ENCODE measurements around the gene NMT1. TPM values are rescaled to one million over a fixed set of nuclear protein-coding genes. Genes with fewer than 3 reads are reported as not detected.

Gene NMT1
- total and polyA plus RNA-seq, 2 of the 13 experiments (the other 11 are each of a cell fraction or from before 2014, with no cell fraction given): 75.7 to 142 TPM

GRCh38 chr17:45143767-45144198 is 82.7 kb downstream of the NMT1 start (continued):
- TF ChIP-seq, protein P1, sequence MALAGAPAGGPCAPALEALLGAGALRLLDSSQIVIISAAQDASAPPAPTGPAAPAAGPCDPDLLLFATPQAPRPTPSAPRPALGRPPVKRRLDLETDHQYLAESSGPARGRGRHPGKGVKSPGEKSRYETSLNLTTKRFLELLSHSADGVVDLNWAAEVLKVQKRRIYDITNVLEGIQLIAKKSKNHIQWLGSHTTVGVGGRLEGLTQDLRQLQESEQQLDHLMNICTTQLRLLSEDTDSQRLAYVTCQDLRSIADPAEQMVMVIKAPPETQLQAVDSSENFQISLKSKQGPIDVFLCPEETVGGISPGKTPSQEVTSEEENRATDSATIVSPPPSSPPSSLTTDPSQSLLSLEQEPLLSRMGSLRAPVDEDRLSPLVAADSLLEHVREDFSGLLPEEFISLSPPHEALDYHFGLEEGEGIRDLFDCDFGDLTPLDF (CRISPR knock-in tag; IDR thresholded peaks at IDR 0.05): no peak
- TF ChIP-seq MTA1 (CRISPR knock-in tag; IDR thresholded peaks at IDR 0.05; ENCODE audit: borderline replicate concordance) (no peak), NFIC (IDR thresholded peaks at IDR 0.05; ENCODE audit: low read length) (no peak), AGO2 (optimal IDR thresholded peaks at IDR 0.05; ENCODE audit: low read depth, low read length) (peak; percentile 92), SSRP1 (CRISPR knock-in tag; IDR thresholded peaks at IDR 0.05) (no peak), HNRNPUL1 (IDR thresholded peaks at IDR 0.05; ENCODE audit: low read depth, low read length) (no peak), AGO1 (IDR thresholded peaks at IDR 0.05; ENCODE audit: low read depth, low read length, poor library complexity, severe bottlenecking) (peak; percentile 67), ZIK1 (CRISPR knock-in tag; IDR thresholded peaks at IDR 0.05; ENCODE audit: borderline replicate concordance, low read depth) (no peak), HNF4A (CRISPR knock-in tag; IDR thresholded peaks at IDR 0.05) (no peak), CENPT (CRISPR knock-in tag; IDR thresholded peaks at IDR 0.05; ENCODE audit: low read depth) (no peak), ZFP36 (IDR thresholded peaks at IDR 0.05; ENCODE audit: borderline replicate concordance, low read depth, low read length, partially characterized antibody) (no peak), PHF5A (CRISPR knock-in tag; IDR thresholded peaks at IDR 0.05; ENCODE audit: low read depth, unreplicated experiment) (no peak), SOX13 (IDR thresholded peaks at IDR 0.05) (no peak), SOX13 (CRISPR knock-in tag; conservative IDR thresholded peaks at IDR 0.05 in 1 of 2, IDR thresholded peaks at IDR 0.05 in 1 of 2) (no peak), IKZF5 (CRISPR knock-in tag; IDR thresholded peaks at IDR 0.05) (no peak), PAF1 (CRISPR knock-in tag; IDR thresholded peaks at IDR 0.05) (no peak), TP53 (CRISPR knock-in tag; conservative IDR thresholded peaks at IDR 0.05) (no peak), NCOA2 (CRISPR knock-in tag; IDR thresholded peaks at IDR 0.05) (no peak), TBX2 (CRISPR knock-in tag; IDR thresholded peaks at IDR 0.05; ENCODE audit: borderline replicate concordance) (no peak), EED (CRISPR knock-in tag; IDR thresholded peaks at IDR 0.05) (no peak), ZSCAN25 (CRISPR knock-in tag; IDR thresholded peaks at IDR 0.05) (no peak), ZFP41 (CRISPR knock-in tag; IDR thresholded peaks at IDR 0.05; ENCODE audit: borderline replicate concordance) (no peak), SIN3A (IDR thresholded peaks at IDR 0.05; ENCODE audit: borderline replicate concordance, low read depth, low read length) (no peak), ZNF839 (CRISPR knock-in tag; IDR thresholded peaks at IDR 0.05; ENCODE audit: borderline replicate concordance) (no peak), MTF2 (CRISPR knock-in tag; IDR thresholded peaks at IDR 0.05; ENCODE audit: borderline replicate concordance) (no peak)
- TF ChIP-seq, protein P2, sequence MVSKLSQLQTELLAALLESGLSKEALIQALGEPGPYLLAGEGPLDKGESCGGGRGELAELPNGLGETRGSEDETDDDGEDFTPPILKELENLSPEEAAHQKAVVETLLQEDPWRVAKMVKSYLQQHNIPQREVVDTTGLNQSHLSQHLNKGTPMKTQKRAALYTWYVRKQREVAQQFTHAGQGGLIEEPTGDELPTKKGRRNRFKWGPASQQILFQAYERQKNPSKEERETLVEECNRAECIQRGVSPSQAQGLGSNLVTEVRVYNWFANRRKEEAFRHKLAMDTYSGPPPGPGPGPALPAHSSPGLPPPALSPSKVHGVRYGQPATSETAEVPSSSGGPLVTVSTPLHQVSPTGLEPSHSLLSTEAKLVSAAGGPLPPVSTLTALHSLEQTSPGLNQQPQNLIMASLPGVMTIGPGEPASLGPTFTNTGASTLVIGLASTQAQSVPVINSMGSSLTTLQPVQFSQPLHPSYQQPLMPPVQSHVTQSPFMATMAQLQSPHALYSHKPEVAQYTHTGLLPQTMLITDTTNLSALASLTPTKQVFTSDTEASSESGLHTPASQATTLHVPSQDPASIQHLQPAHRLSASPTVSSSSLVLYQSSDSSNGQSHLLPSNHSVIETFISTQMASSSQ (IDR thresholded peaks at IDR 0.05; ENCODE audit: low read depth): no peak
- TF ChIP-seq, protein P2 (CRISPR knock-in tag; IDR thresholded peaks at IDR 0.05; ENCODE audit: borderline replicate concordance): no peak

All from HepG2 (cell line).